COLO668 (cell line): ENCODE measurements around the gene PNRC1.
"Not testable (repeated sequence)": the region's sequence is repeated elsewhere in the genome, so short reads cannot be mapped to it uniquely, and the experiment has no call there.

Source experiments
- DNase-seq: peaks from one replicate; lab custom pipeline; 2025; ENCODE audit not compliant: unreplicated experiment; lab: John Stamatoyannopoulos, UW

PNRC1 gene

GRCh38 chr6:89058627-89059026, 21.9 kb upstream of the PNRC1 start:
- DNase-seq, result no peak

- no peak for DNase-seq
These were observed 21.3 kb upstream of the PNRC1 start for GRCh38 chr6:89059227-89059626.

GRCh38 chr6:89063881-89064280, 16.7 kb upstream of the PNRC1 start:
- no peak for DNase-seq

- not testable (repeated sequence) for DNase-seq
These were observed 15.6 kb upstream of the PNRC1 start for GRCh38 chr6:89064931-89065330.

GRCh38 chr6:89066121-89066520, 14.4 kb upstream of the PNRC1 start:
- DNase-seq, result not testable (repeated sequence)

- no peak for DNase-seq
These were observed 13.5 kb upstream of the PNRC1 start for GRCh38 chr6:89066940-89067646.

GRCh38 chr6:89067796-89068195, 12.8 kb upstream of the PNRC1 start:
- no peak for DNase-seq

GRCh38 chr6:89068695-89069094, 11.9 kb upstream of the PNRC1 start:
- no peak for DNase-seq

- DNase-seq, result no peak
These were observed 10.9 kb upstream of the PNRC1 start for GRCh38 chr6:89069536-89070163.

- DNase-seq, result no peak
These were observed 9.5 kb upstream of the PNRC1 start for GRCh38 chr6:89071036-89071435.

GRCh38 chr6:89073014-89073620, 7.4 kb upstream of the PNRC1 start:
- no peak for DNase-seq

GRCh38 chr6:89073840-89074239, 6.7 kb upstream of the PNRC1 start:
- DNase-seq, result no peak

- DNase-seq, result peak; percentile 4
These were observed 878 bp upstream of the PNRC1 start for GRCh38 chr6:89079511-89080234.

GRCh38 chr6:89081129-89081422, 525 bp downstream of the PNRC1 start:
- DNase-seq, result no peak

- DNase-seq, result peak; percentile 96
These were observed 1.1 kb downstream of the PNRC1 start for GRCh38 chr6:89081423-89082322.

- DNase-seq, result no peak
These were observed 1.9 kb downstream of the PNRC1 start for GRCh38 chr6:89082486-89082891.

GRCh38 chr6:89084542-89084941, 4.0 kb downstream of the PNRC1 start:
- DNase-seq, result no peak

GRCh38 chr6:89084954-89085353, 4.4 kb downstream of the PNRC1 start:
- no peak for DNase-seq

GRCh38 chr6:89085409-89086205, 5.1 kb downstream of the PNRC1 start:
- DNase-seq, result no peak

- DNase-seq, result no peak
These were observed 7.3 kb downstream of the PNRC1 start for GRCh38 chr6:89087881-89088280.
